ENCODE data around the gene TMEM131.

TMEM131 gene

DNA sequence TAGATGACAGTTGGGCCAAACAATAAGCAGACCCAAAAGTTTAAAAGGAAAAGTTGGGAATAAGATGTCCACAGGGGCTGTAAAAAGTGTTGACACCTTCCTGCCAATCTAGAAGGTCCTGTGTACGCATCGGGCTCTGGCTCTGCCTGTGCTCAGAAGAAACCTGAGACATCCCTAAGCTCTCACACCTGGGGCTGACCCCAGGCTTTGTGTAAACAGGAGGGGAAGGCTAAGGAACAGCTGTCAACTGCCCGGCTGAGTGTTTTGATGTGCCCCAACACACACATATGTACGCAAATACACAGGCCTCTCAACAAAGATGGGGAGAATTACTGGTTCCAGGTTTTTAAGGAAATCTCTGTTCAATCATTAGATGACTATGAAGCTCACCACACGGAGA lies 59.5 kb downstream of the TMEM131 start:
- TF ChIP-seq, protein P1, sequence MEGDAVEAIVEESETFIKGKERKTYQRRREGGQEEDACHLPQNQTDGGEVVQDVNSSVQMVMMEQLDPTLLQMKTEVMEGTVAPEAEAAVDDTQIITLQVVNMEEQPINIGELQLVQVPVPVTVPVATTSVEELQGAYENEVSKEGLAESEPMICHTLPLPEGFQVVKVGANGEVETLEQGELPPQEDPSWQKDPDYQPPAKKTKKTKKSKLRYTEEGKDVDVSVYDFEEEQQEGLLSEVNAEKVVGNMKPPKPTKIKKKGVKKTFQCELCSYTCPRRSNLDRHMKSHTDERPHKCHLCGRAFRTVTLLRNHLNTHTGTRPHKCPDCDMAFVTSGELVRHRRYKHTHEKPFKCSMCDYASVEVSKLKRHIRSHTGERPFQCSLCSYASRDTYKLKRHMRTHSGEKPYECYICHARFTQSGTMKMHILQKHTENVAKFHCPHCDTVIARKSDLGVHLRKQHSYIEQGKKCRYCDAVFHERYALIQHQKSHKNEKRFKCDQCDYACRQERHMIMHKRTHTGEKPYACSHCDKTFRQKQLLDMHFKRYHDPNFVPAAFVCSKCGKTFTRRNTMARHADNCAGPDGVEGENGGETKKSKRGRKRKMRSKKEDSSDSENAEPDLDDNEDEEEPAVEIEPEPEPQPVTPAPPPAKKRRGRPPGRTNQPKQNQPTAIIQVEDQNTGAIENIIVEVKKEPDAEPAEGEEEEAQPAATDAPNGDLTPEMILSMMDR (IDR thresholded peaks at IDR 0.05; ENCODE audit: unreplicated experiment in 3 of 3): no peak
- peak overlapping the region in 1 of 3 experiments; percentile 12 for H3K4me3 Mint-ChIP-seq
- H3K36me3 Mint-ChIP-seq (ENCODE audit: low read depth): peaks cover 17% of the 10 kb centered on the region
- peaks cover 51% of the 10 kb centered on the region for H3K4me1 Mint-ChIP-seq
- peaks cover 34% of the 10 kb centered on the region for H3K9me3 Mint-ChIP-seq
- no peaks in the 10 kb centered on the region for H3K27me3 Mint-ChIP-seq (ENCODE audit: low read depth)
- peak overlapping the region in 2 of 3 experiments; percentile 34 to 61 for H3K27ac Mint-ChIP-seq

DNA sequence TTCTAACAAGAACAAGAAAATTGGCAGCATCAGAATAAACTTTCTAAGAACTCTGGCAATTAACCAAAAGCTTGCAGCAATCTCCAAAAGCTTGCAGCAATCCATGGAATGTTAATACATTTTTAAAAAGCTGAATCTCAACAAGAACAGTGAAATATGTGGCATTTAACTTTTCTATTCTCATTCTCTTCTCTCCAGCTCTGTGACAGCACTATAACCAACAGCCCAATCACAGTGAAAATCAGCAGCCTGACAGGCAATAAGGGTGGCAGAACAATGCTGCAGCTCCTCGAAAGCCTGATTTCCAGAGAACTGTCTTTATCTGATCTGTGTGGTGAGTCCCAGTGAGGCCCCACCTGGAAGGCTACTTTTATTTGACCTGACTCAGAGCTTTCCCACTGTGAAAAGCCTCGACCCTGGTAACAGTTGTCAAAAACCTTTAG lies 60.0 kb downstream of the TMEM131 start:
- TF ChIP-seq, protein P1 (IDR thresholded peaks at IDR 0.05; ENCODE audit: unreplicated experiment in 3 of 3): no peak

DNA sequence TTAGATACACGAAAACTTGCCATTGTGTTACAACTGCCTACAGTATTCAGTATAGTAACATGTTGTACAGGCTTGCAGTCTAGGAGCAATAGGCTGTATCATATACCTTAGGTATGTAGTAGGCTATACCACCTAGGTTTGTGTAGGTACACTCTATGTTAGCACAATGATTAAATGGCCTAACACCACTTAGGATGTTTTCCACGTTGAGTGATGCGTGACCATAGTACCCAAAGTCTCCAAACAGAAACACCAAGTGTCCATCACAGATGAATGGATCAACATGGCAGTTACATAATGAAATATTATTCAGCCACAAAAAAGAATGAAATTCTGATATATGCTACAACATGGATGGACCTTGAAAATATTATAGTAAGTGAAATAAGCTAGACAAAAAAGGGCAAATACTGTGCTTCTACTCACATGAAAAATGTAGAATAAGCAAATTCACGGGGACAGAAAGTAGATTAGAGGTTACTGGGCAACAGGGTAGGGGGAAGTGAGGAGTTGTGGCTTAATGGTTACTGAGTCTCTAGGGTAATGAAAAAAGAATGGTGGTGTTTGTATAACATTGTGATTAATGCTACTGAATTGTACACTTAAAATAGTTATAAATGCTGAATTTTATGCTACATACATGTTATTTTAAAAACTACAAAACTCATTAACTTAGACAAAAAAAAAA lies 62.6 kb downstream of the TMEM131 start:
- TF ChIP-seq, protein P1 (IDR thresholded peaks at IDR 0.05; ENCODE audit: unreplicated experiment in 3 of 3): no peak
- peaks cover 13% of the 10 kb centered on the region for H3K9me3 Mint-ChIP-seq
- peaks cover 56% of the 10 kb centered on the region for H3K4me1 Mint-ChIP-seq
- H3K36me3 Mint-ChIP-seq (ENCODE audit: low read depth): peaks cover 10% of the 10 kb centered on the region
- peak overlapping the region in 1 of 3 experiments; percentile 2 for H3K27ac Mint-ChIP-seq
- H3K27me3 Mint-ChIP-seq (ENCODE audit: low read depth): no peaks in the 10 kb centered on the region
- H3K4me3 Mint-ChIP-seq: no peak overlapping the region

More for the DNA sequence above, 60.0 kb downstream of the TMEM131 start:
- Mint-ChIP-seq H3K9me3 (peaks cover 34% of the 10 kb centered on the region), H3K4me1 (peaks cover 55% of the 10 kb centered on the region), H3K27ac (peak overlapping the region in 2 of 3 experiments; percentile 34 to 61), H3K27me3 (ENCODE audit: low read depth) (no peaks in the 10 kb centered on the region), H3K4me3 (peak overlapping the region in 1 of 3 experiments; percentile 12), H3K36me3 (ENCODE audit: low read depth) (peaks cover 17% of the 10 kb centered on the region)

DNA sequence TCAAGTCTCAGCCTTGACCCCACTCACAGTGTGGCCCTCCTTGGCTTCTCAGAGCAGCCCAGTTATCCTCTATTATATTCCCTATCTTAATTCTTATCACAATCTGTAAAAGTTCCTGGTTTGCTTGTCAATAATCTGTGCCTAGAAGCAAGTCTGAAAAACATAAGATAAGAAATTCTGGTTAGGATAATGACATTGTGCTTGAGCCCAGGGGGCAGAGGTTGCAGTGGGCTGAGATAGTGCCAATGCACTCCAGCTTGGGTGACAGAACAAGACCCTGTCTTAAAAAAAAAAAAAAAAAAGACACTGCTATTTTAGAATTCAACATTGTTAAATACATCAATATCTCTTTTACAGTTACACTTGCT lies 63.9 kb downstream of the TMEM131 start:
- peaks cover 2% of the 10 kb centered on the region for H3K9me3 Mint-ChIP-seq
- TF ChIP-seq, protein P1 (IDR thresholded peaks at IDR 0.05; ENCODE audit: unreplicated experiment in 3 of 3): no peak
- no peaks in the 10 kb centered on the region for H3K27me3 Mint-ChIP-seq (ENCODE audit: low read depth)
- H3K4me1 Mint-ChIP-seq: peaks cover 51% of the 10 kb centered on the region
- H3K4me3 Mint-ChIP-seq: no peak overlapping the region
- no peak overlapping the region for H3K27ac Mint-ChIP-seq
- H3K36me3 Mint-ChIP-seq (ENCODE audit: low read depth): peaks cover 7% of the 10 kb centered on the region

DNA sequence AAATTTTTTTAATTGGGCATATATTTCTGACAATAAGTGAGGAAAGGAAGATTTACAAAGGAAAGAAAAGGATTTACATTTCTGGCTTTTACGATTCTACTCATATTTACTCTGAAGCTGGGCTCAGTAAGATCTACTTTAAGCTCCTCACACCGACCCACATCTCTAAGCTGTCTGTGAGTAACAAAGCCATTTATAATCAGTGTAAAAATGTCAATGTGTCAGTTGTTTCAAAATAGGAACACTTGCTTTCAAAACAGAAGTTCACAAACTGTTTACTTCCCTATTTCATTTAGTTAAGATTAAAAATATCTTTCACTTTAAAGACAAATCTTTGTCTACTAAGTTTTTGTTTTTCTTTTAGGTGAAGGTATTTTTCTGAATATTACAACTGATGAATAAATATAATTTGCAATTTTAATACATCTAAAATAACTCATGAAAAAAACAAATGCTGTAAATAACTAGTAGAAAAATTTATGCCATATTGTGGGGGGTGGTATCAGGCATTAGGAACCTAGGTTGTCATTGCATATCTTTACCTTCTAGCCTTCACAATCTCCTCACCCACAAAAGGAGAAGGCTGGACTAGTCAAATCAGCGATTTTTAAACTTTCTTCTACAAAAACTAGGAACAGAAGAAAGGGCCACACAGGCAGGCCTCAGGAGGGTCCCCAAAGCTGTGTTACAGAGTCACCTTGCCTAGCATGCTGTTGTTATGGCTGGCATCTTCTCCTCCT lies 64.5 kb downstream of the TMEM131 start:
- Mint-ChIP-seq H3K27me3 (ENCODE audit: low read depth) (no peaks in the 10 kb centered on the region), H3K4me3 (no peak overlapping the region), H3K9me3 (peaks cover 2% of the 10 kb centered on the region), H3K4me1 (peaks cover 45% of the 10 kb centered on the region), H3K36me3 (ENCODE audit: low read depth) (peaks cover 12% of the 10 kb centered on the region), H3K27ac (no peak overlapping the region)
- TF ChIP-seq, protein P1 (IDR thresholded peaks at IDR 0.05; ENCODE audit: unreplicated experiment in 3 of 3): no peak

Data from nephron (organoid).